SK-MEL-5 (cell line): Measurements from ENCODE around the gene FOXA3. TPM values are rescaled to one million over a fixed set of nuclear protein-coding genes. Genes with fewer than 3 reads are reported as not detected.

ENCODE experiments used
- DNase-seq: peaks from one replicate; pipeline ENCODE4 v3.0.0-alpha.2; 2016; ENCODE audit warnings: low read depth, low spot score
- in situ Hi-C: cut with HindIII; loops from 2 replicates; pipeline ENCODE4 v1.10.0; 2016; ENCODE audit warnings: low sequenced_read_pairs, high pct_unique_total_duplicates, low pct_unique_long_range_greater_than_20kb
- polyA plus RNA-seq, 2 experiments: library from polyadenylated mRNA; depleted of rRNA; stranded (reverse); fragments of >200 nt; gene quantifications; 2 replicates each; pipeline ENCODE4 v1.2.3, GENCODE V29; 2015
- total RNA-seq: library from RNA; depleted of rRNA; stranded (reverse); fragments of >200 nt; shearing (Covaris generic); gene quantifications from 2 replicates; pipeline ENCODE4 v1.2.3, GENCODE V29; 2014; rRNA removed

The FOXA3 gene
- total RNA-seq = 0.08 TPM in 1 of 2 replicates, not detected in the other
- polyA plus RNA-seq (2015; cell fraction: cytosol; rRNA removed) = not detected in 2 replicates
- polyA plus RNA-seq (2015; cell fraction: nucleus; rRNA removed) = not detected in 2 replicates

- DNase-seq = peak; percentile 27
- in situ Hi-C loops = no loop called here
Observed at GRCh38 chr19:45863840-45864628, at the start of gene FOXA3. FOXA3 (plus strand) TSS chr19:45864326; CDS start chr19:45864457, 131 bp downstream.

- in situ Hi-C loops = no loop called here
- no peak for DNase-seq
Observed at GRCh38 chr19:45814851-45815480, 49.2 kb upstream of the FOXA3 start, which contains the start of gene RSPH6A. RSPH6A (minus strand) TSS chr19:45815308; CDS start chr19:45815176, 132 bp downstream.

- no peak for DNase-seq
- in situ Hi-C loops = no loop called here
Observed at GRCh38 chr19:45815481-45816216, 48.5 kb upstream of the FOXA3 start.

- no peak for DNase-seq
- in situ Hi-C loops = no loop called here
Observed at GRCh38 chr19:45816236-45817009, 47.7 kb upstream of the FOXA3 start.

GRCh38 chr19:45817010-45817724 lies 47.0 kb upstream of the FOXA3 start:
- DNase-seq = peak; percentile 93
- in situ Hi-C loops = no loop called here

GRCh38 chr19:45817725-45818301 lies 46.3 kb upstream of the FOXA3 start:
- in situ Hi-C loops = no loop called here
- no peak for DNase-seq

GRCh38 chr19:45819769-45820168 lies 44.4 kb upstream of the FOXA3 start:
- no peak for DNase-seq
- in situ Hi-C loops = no loop called here

GRCh38 chr19:45820413-45821102 lies 43.6 kb upstream of the FOXA3 start:
- in situ Hi-C loops = no loop called here
- no peak for DNase-seq

GRCh38 chr19:45821103-45821521 lies 43.0 kb upstream of the FOXA3 start:
- in situ Hi-C loops = no loop called here
- no peak for DNase-seq

- in situ Hi-C loops = no loop called here
- DNase-seq = no peak
Observed at GRCh38 chr19:45821570-45821969, 42.6 kb upstream of the FOXA3 start.

GRCh38 chr19:45822716-45823115 lies 41.4 kb upstream of the FOXA3 start:
- in situ Hi-C loops = no loop called here
- DNase-seq = no peak

- in situ Hi-C loops = no loop called here
- no peak for DNase-seq
Observed at GRCh38 chr19:45823182-45823581, 40.9 kb upstream of the FOXA3 start.

GRCh38 chr19:45824041-45824471 lies 40.1 kb upstream of the FOXA3 start:
- in situ Hi-C loops = no loop called here

GRCh38 chr19:45824531-45825262 lies 39.4 kb upstream of the FOXA3 start:
- in situ Hi-C loops = no loop called here
- DNase-seq = no peak

More at GRCh38 chr19:45824041-45824471, 40.1 kb upstream of the FOXA3 start:
- no peak for DNase-seq

GRCh38 chr19:45825263-45825605 lies 38.9 kb upstream of the FOXA3 start:
- in situ Hi-C loops = no loop called here
- no peak for DNase-seq
